Epidermal melanocyte (primary cell): ENCODE data around the gene SIRPD.

Source experiments
- DNase-seq: peaks from one replicate; pipeline ENCODE4 v3.0.0; 2011; ENCODE audit warnings: low spot score; ENCODE audit not compliant: insufficient read length

The SIRPD gene

DNA sequence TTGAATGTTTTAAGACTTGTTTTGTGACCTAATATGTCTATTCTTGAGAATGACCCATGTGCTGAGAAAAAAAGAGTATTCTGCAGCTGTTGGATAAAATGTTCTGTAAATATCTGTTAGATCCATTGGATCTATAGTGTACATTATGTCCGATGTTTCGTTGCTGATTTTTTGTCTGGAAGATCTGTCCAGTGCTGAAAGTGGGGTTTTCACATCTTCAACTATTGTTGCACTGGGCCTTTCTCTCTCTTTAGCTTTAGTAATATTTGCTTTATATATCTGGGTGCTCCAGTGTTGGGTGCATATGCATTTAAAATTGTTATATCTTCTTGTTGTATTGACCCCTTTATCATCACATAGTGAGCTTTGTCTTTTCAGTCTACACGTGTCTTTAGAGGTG is 60.6 kb downstream of the SIRPD start:
- DNase-seq, result no peak

DNA sequence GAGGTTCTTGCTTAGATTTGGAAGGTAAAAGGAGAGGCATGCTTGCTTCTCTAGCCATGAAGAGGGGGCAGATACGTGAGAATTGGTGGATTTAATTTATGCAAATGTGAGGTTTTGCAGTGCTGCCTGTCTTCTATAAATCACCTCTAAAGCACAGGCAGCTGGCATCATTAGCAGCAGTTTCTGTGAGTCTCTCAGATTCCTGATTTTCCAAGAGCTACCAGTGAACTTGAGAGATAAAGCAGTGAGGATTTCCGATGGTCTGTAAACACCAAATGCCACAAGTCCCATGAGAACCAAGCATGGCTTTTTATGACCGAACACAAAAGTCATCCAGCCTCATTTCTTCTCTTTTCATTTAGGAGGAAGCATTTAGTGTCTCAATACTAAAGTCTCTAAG is 63.1 kb downstream of the SIRPD start:
- DNase-seq, result no peak

DNA sequence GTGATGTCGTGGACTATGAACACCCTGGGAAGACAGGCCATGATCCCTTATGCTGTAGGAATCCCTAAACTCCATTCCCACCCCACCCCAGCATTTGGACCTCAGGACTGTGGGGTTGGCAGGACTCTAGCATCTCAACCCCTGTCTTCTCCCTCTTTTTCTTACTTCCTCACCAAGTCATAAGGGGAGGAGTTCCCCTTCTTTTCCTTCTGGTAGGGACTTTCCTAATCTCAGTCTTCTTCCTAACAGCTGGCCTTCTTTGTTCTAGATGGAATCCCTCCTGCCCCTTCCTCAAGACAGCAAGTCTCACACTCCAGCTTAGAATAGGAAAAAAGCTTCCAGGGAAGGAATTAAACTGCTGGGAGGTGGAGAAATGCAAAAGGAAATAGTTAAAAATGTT is 64.0 kb downstream of the SIRPD start:
- no peak for DNase-seq

DNA sequence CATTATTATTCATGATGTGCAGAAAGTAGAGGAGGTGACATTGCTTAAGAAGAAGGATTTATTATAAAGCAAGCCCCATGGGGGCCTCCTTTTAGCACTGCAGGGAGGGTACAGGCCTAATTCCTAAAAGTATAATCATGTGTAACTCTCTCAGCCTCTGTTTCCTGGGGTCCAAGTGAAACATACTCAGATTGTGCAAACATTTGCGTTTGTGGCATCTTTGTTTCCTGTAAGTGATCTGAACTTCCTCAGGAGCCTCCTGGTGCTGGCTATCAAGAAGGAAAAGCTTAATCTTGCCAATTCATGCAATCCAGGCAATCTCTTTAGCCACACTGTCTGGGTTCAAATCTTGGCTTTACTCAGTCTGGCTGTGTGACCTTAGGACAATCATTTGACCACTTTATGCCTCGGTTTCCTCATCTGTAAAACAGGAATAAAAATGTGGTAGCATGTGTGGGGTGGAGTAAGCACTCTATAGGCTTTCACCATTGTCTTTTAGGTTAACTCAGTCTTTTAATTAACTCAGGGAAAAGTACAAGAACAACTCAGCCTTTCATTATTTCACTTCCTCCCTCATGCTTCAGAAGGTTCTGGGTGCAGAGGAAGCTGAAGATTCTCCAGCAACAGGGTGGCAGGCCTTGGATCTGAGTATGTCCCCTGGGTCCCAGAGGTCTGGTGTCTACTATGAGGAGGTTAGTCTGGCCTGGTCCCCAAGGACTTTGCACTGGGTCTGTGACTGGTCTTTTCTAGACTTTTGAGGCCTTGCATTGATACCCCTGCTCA is 65.5 kb downstream of the SIRPD start:
- DNase-seq, result no peak

DNA sequence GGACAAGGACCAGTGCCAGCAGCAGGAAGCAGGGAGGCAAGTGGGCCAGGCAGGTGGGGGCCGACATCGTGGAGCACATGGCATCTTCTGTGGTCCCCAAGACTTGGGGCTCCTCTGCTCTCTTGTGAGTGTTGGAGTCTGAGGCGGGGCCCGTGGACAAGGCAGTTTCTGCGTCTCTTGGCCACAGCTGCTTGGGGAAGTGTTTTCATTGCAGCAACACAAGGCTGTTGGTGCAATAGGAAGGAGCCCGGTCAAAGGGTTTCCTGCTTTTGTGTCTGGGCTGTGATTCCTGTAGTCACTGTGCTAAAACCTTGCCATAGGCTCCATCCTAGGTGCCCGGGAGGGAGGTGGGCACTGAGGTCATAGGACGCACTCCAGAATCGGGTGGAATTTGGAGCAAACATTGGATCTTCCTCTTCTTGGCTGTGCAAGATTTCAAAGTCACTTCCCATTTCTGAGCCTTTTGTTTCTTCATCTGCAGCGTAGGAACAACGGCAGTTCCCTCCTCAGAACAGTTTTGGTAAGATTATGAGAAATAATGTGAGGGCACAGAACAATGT is 66.1 kb downstream of the SIRPD start, which contains the start of gene SIRPB2:
SIRPB2 (minus strand) TSS at position 140 of the 560 bp plus-strand sequence; CDS start at position 79, 61 bp downstream.
- no peak for DNase-seq

DNA sequence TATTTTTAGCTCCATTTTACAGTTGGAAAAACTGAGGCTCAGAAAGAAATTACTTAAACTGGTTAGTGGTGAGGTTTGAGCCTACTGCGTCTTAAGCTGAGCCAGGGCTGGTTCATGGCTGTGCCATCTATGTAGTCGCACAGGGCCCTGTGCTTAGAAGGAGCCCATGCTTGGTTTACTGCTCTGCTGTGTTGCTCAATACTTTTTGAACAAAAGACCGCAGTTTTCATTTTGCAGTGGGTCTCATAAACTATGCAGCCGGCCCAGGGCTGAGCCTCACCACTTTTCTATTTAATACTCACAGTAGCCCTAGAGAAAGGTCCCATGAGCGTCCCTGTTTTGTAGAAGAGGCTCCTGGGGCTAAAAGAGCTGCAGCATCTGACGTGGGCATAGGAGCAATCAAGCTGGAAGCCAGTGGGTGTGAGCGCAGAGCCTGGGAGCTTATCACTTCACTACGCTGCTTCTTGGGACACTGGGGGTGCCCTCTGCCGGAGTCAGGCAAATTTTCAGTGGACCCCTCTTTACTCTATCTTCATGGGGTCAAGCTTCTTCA is 66.8 kb downstream of the SIRPD start:
- DNase-seq, result no peak

DNA sequence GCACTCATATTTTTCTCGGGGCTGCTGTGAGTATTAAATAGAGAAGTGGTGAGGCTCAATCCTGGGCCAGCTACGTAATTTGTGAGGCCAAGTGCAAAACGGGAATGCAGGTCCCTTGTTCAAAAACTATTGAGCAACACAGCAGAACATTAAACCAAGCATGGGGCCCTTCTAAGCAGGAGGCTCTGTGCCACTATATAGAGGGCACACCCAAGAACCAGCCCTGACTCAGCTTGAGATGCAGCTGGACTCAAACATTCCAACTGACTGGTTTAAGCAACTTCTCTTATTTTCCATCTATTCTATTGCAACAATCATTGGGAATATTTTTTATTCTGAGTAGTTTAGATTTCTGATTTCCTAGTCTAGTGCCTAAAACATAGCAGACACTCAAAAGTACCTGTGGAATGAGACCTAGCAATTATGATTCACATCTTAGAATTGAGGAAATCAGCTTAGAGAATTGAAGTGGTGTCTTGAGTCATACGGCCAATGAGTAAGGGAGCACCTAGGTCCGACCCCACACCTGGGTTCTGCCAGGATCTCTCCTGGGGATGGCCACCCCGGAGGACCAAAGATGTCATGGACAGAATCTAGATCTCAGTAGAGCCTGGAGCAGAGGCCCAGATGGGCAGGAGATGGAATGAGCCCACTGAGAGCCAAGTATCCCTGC is 67.6 kb downstream of the SIRPD start:
- DNase-seq, result no peak

DNA sequence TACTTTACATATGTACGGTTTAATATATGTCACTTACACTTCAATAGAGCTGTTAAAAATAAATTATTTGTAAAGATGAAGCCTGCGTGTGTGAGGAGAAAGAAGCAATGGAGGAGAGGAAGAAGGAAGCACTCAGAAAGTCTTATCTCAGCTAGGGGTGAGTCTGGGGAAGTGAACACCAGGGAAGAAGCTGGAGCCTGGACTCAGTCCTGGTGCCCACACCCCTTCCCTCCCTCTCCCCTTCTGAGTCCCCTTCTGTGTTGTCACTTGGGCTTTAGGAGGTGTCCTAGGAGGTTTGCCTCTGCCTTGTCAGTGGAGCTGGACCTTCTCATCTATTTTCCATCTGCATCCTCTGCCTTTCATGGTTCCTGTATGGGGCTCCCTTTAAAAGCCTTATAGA is 68.2 kb downstream of the SIRPD start:
- DNase-seq, result no peak

DNA sequence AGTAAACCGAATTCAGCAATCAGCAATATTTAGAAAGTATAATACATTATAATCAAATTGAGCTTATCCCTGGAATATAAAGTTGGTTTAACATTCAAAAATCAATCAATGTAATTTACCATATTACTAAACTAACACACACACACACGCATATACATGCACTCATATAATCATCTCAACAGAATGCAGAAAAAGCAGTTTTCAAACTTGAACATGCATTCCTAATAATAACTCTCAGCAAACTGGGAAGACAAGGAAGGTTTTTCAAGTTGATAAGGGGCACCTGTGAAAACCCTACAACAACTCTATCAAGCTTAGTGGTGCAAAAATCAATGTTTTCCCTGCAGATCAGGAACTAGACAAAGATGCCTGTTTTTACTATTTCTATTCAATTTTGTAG is 70.9 kb downstream of the SIRPD start:
- DNase-seq, result no peak

DNA sequence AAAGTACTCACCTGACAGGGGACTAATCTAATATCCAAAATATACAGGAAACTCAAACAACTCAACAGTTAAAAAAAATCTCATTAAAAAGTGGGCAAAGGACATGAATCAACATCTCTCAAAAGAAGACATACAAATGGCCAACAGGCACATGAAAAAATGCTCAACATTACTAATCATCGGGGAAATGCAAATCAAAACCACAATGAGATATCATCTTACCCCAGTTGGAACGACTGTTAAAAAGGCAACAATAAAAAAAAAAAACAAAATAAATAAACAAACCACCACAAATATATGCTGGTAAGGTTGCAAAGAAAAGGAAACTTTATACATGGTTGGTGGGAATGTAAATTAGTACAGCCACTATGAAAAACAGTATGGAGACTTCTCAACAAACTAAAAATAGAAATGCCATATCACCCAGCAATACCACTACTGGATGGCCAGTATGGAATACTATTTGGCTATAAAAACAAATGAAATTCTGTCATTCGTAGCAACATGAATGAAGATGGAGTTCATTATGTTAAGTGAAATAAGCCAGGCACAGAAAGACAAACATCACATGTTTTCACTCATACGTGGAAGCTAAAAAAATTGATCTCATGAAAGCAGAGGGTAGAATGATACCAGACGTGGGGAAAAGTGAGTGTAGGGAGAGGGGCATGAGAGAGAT is 72.9 kb downstream of the SIRPD start:
- no peak for DNase-seq
